HG02642 (cell line): Measurements from ENCODE around the gene GRIN3B.

Experiments
- ATAC-seq: cut with Tn5 transposase; IDR thresholded peaks from one replicate; pipeline ENCODE4 v1.9.1; 2021; ENCODE audit warnings: mild to moderate bottlenecking; ENCODE audit not compliant: unreplicated experiment, poor library complexity

The GRIN3B gene

DNA sequence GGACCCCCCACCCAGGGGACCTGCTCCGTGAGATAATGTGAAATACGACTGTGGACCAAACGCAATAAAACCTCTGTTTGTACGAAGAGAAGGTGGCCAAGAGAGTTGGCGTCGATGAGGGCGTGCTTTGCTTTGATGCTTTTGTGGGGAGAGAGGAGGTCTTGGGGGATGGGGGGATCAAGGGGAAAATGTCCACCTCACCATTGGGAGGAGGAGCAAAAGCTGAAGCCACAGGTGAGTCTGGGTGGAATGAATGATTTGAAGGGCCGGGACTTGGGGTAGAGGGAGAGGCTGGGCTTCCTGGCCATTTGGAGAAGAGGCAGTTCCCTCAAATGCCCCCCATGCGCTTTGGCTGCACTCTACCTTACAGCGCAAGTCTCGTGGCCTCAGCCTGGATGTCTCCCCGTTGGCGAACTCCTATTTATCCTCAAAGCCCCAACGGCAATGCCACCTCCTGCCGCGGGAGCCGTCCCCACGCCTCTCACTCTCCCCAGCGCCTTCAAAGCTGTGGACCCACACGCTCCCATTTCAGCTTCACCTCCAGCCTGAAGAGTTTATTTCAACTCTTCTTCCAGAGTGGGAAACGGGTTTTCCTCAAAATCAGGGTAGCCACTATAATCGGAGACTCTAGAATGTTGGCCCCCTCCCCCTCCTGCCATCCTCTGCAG is 38.9 kb downstream of the GRIN3B start:
- no peak for ATAC-seq

DNA sequence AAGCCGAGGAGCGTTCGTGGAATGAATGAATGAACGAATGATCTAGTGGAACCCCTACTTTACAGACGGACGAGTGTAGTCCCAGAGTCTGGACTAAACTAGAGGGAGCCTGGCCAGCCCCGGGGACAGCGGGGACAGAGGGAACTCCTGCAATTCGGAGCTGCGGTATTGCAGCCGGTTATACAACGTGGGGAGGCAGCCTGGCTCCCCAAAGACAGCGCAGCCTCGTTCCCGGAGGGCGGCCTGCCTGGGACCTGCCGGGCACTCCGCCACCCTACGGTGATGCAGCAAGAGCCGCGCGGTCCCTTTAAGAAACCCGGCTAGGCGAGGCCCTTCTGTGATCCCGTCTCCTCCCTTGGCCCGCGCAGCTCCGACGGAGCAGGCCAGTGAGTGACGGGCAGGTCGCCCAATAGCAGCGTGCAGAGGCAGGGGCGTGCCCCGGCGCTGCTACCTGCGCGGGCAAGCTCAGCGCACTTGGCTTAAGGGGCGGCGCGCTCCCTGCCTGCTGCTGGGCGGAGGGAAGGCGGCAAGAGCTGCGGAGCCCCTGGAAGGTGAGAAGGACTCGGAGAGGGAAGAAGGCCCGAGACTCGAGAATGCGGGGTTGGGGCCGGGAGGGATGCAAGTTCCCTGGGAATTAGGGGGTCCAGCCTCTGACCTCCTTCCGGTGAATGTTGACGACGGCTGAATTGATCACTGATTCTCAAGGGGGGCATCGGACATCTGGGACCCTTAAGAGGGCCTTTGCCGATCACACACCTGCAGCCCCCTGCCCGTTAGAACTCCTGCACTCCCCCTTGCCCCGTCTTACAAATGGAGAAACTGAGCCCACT is 39.6 kb downstream of the GRIN3B start, which contains the start of gene ABCA7:
Gene ABCA7 (plus strand): TSS at position 462 of the 830 bp plus-strand sequence. CDS start 1,255 bp downstream, outside the sequence.
- ATAC-seq = peak; percentile 76

DNA sequence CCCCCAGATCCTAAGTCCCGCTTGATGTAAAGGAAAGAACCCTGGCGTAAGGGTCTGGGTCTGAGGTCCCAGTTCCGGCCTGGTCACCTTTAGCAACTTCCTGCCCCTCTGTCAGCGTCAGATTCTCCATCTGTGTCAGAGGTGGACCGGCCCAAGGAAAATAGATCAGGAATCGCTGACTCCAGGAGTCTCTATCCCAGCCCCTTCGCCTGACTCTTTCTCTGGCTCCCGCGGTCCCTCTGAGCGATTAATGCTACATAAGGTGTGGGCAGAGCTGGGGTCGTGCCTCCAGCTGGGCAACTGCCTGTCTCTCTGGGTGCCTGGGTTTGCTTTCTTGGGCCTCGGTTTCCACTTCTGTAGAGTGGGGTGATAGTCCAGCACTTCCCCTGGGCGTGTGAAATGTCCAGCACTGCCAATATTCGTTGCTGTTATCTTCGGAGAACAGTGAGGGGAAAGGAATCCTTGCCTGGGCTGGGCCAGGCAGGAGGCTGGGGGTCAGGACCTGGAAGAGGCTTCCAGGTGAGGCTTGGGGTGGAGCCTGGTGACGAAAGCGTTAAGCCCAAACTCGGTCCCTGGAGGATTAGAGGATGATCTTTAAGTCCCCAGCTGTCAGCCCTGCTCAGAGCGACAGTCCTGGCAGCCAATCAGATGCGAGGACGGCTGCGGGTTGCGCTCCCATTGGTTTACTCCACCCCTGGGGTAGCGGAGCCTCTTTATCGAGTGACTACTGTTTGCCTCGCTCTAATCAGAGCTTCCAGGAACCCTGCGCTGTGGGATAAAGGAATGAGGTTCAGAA is 40.5 kb downstream of the GRIN3B start:
- ATAC-seq = peak; percentile 39

GRCh38 chr19:1041272-1041834 is 41.1 kb downstream of the GRIN3B start:
- ATAC-seq = no peak

DNA sequence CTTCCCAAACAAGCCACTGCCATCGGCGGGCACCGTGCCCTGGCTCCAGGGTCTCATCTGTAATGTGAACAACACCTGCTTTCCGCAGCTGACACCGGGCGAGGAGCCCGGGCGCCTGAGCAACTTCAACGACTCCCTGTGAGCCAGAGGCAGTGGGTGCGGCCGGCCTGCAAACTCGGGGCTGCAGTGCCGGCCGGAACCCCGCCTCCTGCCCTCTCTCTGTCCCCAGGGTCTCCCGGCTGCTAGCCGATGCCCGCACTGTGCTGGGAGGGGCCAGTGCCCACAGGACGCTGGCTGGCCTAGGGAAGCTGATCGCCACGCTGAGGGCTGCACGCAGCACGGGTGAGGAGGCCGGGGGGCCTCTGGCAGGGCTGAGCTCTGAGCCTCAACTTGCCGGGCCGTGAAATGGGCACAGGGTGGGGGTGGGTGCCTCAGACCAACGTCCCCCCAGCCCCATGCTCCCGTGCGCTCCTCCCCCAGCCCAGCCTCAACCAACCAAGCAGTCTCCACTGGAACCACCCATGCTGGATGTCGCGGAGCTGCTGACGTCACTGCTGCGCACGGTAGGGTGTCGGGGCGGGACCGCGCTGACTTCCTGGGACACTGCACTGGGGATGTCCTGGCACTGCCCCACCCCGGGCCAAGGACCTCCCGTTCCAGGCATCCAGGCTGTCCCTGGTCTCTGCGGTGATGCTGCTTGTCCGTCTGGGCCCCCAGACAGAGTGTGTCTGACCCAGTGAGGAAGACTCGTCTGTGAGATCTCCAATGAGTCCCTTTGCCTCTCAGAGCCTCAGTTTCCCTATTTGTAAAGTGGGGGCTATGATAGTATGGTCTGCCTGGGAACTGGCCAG is 41.8 kb downstream of the GRIN3B start:
- no peak for ATAC-seq

GRCh38 chr19:1042689-1043511 is 42.7 kb downstream of the GRIN3B start:
- ATAC-seq = no peak

DNA sequence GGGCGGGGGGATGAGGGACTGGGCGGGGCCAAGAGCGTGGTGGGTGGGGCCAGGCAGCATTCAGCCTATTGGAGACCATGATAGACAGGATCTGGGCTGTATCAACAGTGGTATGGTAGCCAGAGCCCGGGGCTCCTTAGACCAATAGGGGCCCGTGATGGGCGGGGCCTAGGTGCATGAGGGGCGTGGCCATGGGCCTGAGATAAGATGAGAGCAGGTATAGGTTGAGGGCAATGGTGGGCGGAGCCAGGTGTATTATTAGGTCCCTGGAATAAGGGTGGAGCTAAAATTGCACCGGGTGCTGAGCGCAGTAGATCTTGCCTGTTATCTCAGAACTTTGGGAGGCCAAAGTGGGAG is 45.0 kb downstream of the GRIN3B start:
- ATAC-seq = no peak

DNA sequence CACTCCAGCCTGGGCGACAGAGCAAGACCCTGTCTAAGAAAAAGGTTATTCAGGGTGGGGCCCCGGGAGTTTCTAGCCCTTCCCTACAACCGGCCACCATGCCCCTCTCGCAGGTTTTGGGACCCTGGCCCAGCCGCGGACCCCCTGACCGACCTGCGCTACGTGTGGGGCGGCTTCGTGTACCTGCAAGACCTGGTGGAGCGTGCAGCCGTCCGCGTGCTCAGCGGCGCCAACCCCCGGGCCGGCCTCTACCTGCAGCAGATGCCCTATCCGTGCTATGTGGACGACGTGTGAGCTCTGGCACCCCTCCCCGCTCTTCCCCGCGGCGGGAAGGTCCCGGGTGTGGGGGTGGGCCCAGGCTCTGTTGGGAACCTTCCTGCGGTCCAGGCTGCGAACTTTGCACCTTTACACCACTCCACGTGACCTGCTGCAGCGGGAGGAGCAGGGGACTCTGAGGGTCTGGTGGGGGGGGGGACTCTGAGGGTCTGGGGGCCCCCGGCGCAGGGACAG is 46.0 kb downstream of the GRIN3B start:
- ATAC-seq = no peak

DNA sequence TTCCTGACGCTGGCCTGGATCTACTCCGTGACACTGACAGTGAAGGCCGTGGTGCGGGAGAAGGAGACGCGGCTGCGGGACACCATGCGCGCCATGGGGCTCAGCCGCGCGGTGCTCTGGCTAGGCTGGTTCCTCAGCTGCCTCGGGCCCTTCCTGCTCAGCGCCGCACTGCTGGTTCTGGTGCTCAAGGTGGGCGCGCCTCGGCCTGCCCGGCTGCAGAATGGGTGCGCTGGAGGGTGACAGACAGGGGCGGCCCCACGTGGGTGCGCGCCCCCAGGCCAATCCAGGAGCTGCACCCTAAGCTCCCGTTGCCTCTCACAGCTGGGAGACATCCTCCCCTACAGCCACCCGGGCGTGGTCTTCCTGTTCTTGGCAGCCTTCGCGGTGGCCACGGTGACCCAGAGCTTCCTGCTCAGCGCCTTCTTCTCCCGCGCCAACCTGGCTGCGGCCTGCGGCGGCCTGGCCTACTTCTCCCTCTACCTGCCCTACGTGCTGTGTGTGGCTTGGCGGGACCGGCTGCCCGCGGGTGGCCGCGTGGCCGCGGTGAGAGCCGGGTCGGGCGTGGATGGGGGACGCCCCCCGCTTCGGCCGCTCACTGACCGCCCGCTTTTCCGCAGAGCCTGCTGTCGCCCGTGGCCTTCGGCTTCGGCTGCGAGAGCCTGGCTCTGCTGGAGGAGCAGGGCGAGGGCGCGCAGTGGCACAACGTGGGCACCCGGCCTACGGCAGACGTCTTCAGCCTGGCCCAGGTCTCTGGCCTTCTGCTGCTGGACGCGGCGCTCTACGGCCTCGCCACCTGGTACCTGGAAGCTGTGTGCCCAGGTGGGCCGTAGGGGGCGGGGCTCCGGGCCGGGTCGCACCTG is 46.8 kb downstream of the GRIN3B start:
- ATAC-seq = no peak

DNA sequence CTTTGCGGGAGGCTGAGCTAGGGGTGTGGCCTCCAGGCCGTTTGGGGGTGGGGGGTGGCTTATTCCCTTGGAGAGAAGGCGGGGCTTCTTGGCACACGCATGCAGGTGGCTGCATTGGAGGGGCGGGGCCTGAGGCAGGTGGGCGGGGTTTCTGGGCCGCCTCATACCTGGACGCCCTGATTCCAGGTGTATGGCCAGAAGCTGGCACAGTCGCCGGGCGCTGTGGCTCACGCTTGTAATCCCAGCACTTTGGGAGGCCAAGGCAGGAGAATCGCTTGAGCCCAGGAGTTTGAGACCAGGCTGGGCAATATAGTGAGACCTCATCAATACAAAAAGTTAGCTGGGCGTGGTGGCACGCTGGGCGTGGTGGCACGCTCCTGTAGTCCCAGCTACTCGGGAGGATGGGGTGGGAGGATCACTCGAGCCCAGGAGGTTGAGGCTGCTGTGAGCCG is 47.5 kb downstream of the GRIN3B start:
- ATAC-seq = no peak

DNA sequence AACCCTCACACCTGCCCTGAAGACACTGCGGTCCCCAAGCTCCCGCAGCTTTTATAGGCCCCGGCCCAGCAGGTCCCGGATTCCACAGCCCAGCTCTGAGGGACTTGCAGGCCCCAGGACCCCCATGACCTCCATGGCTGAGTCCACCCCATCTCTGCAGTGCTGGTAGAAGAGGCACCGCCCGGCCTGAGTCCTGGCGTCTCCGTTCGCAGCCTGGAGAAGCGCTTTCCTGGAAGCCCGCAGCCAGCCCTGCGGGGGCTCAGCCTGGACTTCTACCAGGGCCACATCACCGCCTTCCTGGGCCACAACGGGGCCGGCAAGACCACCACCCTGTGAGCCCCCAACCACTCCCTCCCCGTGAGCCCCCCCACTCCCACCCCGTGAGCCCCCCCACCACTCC is 48.9 kb downstream of the GRIN3B start:
- no peak for ATAC-seq

- ATAC-seq = no peak
These were observed 49.6 kb downstream of the GRIN3B start for GRCh38 chr19:1049800-1050199.

- no peak for ATAC-seq
These were observed 51.0 kb downstream of the GRIN3B start for GRCh38 chr19:1050989-1051788.

- no peak for ATAC-seq
These were observed 51.6 kb downstream of the GRIN3B start for GRCh38 chr19:1051791-1052190.

DNA sequence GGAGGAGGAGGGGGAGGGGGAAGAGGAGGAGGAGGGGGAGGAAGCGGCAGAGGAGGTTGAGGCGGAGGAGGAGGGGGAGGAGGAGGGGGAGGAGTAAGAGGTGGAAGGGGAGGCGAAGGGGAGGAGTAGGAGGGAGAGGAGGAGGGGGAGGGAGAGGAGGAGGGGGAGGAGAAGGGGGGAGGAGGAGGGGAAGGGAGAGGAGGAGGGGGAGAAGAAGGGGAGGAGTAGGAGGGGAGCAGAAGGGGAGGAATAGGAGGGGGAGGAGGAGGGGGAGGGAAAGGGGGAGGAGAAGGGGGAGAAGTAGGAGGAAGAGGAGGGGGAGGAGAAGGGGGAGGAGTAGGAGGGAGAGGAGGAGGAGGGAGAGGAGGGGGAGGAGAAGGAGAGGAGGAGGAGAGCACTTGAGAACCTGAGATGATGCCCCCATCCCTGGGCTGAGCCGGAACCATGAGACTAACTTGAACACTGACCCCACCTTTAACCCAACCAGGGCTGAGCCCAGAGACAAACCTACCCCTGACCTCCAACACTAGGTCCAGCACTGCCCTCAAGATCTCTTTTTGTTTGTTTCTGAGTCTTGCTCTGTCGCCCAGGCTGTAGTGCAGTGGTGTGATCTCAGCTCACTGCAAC is 52.2 kb downstream of the GRIN3B start:
- no peak for ATAC-seq
